ENCODE results near the gene HAGHL. TPM values are rescaled to one million over a fixed set of nuclear protein-coding genes. Genes with fewer than 3 reads are reported as not detected.

Gene HAGHL
- total RNA-seq, 2 experiments from 2014 or later = 8.4 to 11.2 TPM

- no peaks in the 10 kb centered on the region for H3K9me3 Mint-ChIP-seq (ENCODE audit: insufficient read depth)
- ATAC-seq = no peak
- CTCF ChIA-PET = interaction anchor here (0.9 to 1.1 kb wide), 4 partner anchors 10 to 18 kb away, joined by 3 to 4 read pairs (median 4); no protein-coding TSS in a partner anchor
- no peak overlapping the region for H3K4me3 Mint-ChIP-seq
- no peak overlapping the region for H3K27ac Mint-ChIP-seq
- H3K4me1 Mint-ChIP-seq (ENCODE audit: low read depth) = peaks cover under 1% of the 10 kb centered on the region
- no peaks in the 10 kb centered on the region for H3K27me3 Mint-ChIP-seq (ENCODE audit: low read depth)
- no peak for DNase-seq
- POLR2A ChIA-PET = no interaction called here
- no peaks in the 10 kb centered on the region for H3K36me3 Mint-ChIP-seq (ENCODE audit: low read depth)
Observed at GRCh38 chr16:725463-726187, 1.3 kb upstream of the HAGHL start.

DNA sequence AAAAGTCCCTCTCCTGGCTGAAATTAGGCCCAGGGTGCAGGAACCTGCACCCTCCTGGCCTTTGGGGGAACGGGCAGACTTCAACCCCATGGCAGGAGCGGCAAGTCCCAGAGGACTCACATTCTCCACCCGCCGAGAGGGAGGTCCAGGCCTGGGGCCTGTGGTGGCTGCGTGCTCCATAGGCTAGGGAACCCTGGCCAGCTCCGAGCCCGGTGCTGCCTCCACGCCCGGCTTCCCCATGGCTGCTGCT is 793 bp upstream of the HAGHL start:
- Mint-ChIP-seq H3K4me1 (ENCODE audit: low read depth) (no peaks in the 10 kb centered on the region), H3K36me3 (ENCODE audit: low read depth) (no peaks in the 10 kb centered on the region), H3K27me3 (ENCODE audit: low read depth) (no peaks in the 10 kb centered on the region), H3K9me3 (ENCODE audit: insufficient read depth) (no peaks in the 10 kb centered on the region), H3K27ac (no peak overlapping the region), H3K4me3 (no peak overlapping the region)
- ChIA-PET POLR2A (no interaction called here), CTCF (interaction anchor here (0.9 to 1.1 kb wide), 3 partner anchors 10 to 13 kb away, joined by 3 to 4 read pairs (median 4); no protein-coding TSS in a partner anchor)
- no peak for DNase-seq
- no peak for ATAC-seq

DNA sequence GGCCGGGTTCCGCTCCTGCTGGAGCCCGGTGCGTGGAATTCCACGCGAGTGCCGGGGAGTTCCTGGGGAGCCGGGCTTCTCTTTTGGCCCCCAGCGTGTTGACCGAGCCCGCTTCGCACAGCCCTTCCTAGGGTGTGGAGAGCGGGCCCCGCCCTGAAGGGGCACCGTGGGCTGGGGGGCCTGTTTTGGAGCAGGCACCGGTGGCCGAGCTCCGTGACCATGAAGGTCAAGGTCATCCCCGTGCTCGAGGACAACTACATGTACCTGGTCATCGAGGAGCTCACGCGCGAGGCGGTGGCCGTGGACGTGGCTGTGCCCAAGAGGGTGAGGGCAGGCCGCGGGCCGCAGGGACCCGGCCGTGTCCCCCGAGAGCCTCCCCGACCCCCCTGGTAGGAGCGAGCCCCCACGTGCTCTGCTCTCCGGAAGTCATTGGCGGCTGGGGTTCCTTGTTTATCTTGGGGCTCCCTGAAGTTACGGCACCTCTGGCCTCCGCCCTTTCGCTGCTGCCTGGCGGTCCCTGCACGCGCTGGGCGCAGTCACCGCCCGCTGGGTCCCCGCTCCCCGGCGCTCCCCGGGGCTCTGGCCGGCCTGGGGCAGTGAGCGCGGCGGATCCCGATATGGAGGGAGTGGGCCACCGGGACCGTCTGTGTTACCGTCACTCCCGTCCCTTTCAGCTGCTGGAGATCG is 528 bp downstream of the HAGHL start:
- Mint-ChIP-seq H3K36me3 (ENCODE audit: low read depth) (peaks cover 2% of the 10 kb centered on the region), H3K9me3 (ENCODE audit: insufficient read depth) (no peaks in the 10 kb centered on the region), H3K4me3 (peak overlapping the region; percentile 50), H3K27me3 (ENCODE audit: low read depth) (no peaks in the 10 kb centered on the region), H3K27ac (no peak overlapping the region), H3K4me1 (ENCODE audit: low read depth) (no peaks in the 10 kb centered on the region)
- ChIA-PET POLR2A (interaction anchor here (1.2 kb wide), 1 partner anchor 12 kb away, joined by 5 read pairs; no protein-coding TSS in a partner anchor), CTCF (interaction anchor here (0.7 to 1.7 kb wide), 4 partner anchors 8 to 61 kb away, joined by 3 to 6 read pairs (median 4); partner anchors contain the start of gene RPUSD1)
- peak; percentile 50 for DNase-seq
- peak; percentile 34 for ATAC-seq

DNA sequence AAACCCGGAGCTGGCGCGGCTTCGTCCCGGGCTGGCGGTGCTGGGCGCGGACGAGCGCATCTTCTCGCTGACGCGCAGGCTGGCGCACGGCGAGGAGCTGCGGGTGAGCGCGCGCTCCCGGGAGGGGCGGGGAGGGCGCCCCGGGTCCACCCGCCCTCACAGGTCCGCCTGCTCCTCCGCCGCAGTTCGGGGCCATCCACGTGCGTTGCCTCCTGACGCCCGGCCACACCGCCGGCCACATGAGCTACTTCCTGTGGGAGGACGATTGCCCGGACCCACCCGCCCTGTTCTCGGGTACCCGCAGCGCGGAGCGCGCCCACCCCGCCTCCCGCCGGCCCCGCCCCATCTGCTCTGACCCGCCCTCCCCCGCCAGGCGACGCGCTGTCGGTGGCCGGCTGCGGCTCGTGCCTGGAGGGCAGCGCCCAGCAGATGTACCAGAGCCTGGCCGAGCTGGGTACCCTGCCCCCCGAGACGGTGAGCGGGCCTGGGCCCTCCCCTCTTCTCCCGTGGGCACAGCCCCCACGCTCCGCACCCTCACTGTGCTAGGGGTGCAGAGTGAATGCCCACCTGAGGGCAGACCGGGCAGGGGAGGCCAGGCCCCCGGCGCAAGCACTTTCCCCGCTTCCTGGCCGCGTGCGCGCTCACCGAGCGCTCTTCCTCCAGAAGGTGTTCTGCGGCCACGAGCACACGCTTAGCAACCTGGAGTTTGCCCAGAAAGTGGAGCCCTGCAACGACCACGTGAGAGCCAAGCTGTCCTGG is 1.4 kb downstream of the HAGHL start:
- DNase-seq (peak; percentile 72), ATAC-seq (peak; percentile 62)
- no peak overlapping the region for H3K27ac Mint-ChIP-seq
- POLR2A ChIA-PET = interaction anchor here (1.2 to 2.9 kb wide), 2 partner anchors 9 to 12 kb away, joined by 5 to 10 read pairs; no protein-coding TSS in a partner anchor
- peaks cover 4% of the 10 kb centered on the region for H3K36me3 Mint-ChIP-seq (ENCODE audit: low read depth)
- no peaks in the 10 kb centered on the region for H3K27me3 Mint-ChIP-seq (ENCODE audit: low read depth)
- H3K4me1 Mint-ChIP-seq (ENCODE audit: low read depth) = no peaks in the 10 kb centered on the region
- H3K4me3 Mint-ChIP-seq = peak overlapping the region; percentile 40
- CTCF ChIA-PET = interaction anchor here (1.3 to 1.7 kb wide), 3 partner anchors 8 to 60 kb away, joined by 3 to 6 read pairs (median 4); partner anchors contain the start of gene RPUSD1
- no peaks in the 10 kb centered on the region for H3K9me3 Mint-ChIP-seq (ENCODE audit: insufficient read depth)

- Mint-ChIP-seq H3K4me1 (ENCODE audit: low read depth) (no peaks in the 10 kb centered on the region), H3K27me3 (ENCODE audit: low read depth) (no peaks in the 10 kb centered on the region)
- POLR2A ChIA-PET = interaction anchor here (1.1 to 2.9 kb wide), 2 partner anchors 10 to 12 kb away, joined by 3 to 10 read pairs; partner anchors contain the start of gene CIAO3
Observed at GRCh38 chr16:728890-729744, 2.2 kb downstream of the HAGHL start.

GRCh38 chr16:729768-730665 is 3.1 kb downstream of the HAGHL start:
- Mint-ChIP-seq H3K9me3 (ENCODE audit: insufficient read depth) (no peaks in the 10 kb centered on the region), H3K27ac (no peak overlapping the region), H3K27me3 (ENCODE audit: low read depth) (no peaks in the 10 kb centered on the region), H3K36me3 (ENCODE audit: low read depth) (peaks cover 4% of the 10 kb centered on the region), H3K4me1 (ENCODE audit: low read depth) (no peaks in the 10 kb centered on the region), H3K4me3 (no peak overlapping the region)
- no peak for ATAC-seq
- ChIA-PET CTCF (interaction anchor here (0.7 to 1.4 kb wide), 3 partner anchors 11 to 40 kb away, joined by 3 read pairs; partner anchors contain the start of genes CIAO3 and WDR24), POLR2A (interaction anchor here (1.1 to 2.9 kb wide), 2 partner anchors 10 to 11 kb away, joined by 3 to 10 read pairs; partner anchors contain the start of gene CIAO3)
- no peak for DNase-seq

More at GRCh38 chr16:728890-729744, 2.2 kb downstream of the HAGHL start:
- ATAC-seq = no peak
- Mint-ChIP-seq H3K9me3 (ENCODE audit: insufficient read depth) (no peaks in the 10 kb centered on the region), H3K4me3 (no peak overlapping the region), H3K36me3 (ENCODE audit: low read depth) (peaks cover 4% of the 10 kb centered on the region), H3K27ac (no peak overlapping the region)
- CTCF ChIA-PET = interaction anchor here (1.3 to 1.7 kb wide), 4 partner anchors 9 to 59 kb away, joined by 3 to 6 read pairs (median 3); partner anchors contain the start of genes CIAO3 and RPUSD1
- DNase-seq = no peak

GRCh38 chr16:730666-731509 is 4.0 kb downstream of the HAGHL start:
- no peak for DNase-seq
- POLR2A ChIA-PET = interaction anchor here (1.1 to 2.9 kb wide), 3 partner anchors 10 to 15 kb away, joined by 3 to 10 read pairs (median 6); partner anchors contain the start of genes CIAO3 and METRN

DNA sequence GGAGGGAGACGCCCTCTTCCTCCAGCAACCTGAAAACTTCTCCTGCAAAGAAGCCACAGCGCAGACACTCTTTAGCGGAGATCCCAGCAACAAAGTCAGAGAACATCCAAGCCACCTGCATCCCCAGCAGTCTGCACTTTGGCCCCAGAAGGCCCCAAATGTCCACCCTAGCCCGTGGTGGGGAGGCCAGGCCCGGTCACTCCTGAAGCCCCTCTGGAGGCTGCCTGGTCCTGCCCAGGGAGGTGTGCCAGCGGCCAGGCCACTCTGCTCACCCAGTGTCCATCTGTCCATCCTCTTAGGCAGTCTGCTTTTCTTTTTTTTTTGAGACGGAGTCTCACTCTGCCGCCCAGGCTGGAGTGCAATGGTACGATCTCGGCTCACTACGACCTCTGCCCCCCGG is 5.4 kb downstream of the HAGHL start:
- POLR2A ChIA-PET = interaction anchor here (1.7 kb wide), 1 partner anchor 17 kb away, joined by 6 read pairs; the partner anchor contains the start of gene METRN
- no peaks in the 10 kb centered on the region for H3K27me3 Mint-ChIP-seq (ENCODE audit: low read depth)
- no peak overlapping the region for H3K27ac Mint-ChIP-seq
- CTCF ChIA-PET = interaction anchor here (1.0 to 1.9 kb wide), 3 partner anchors 8 to 20 kb away, joined by 3 to 10 read pairs (median 6); partner anchors contain the start of gene CIAO3
- DNase-seq (no peak), ATAC-seq (no peak)
- H3K36me3 Mint-ChIP-seq (ENCODE audit: low read depth) = peaks cover 14% of the 10 kb centered on the region
- H3K4me1 Mint-ChIP-seq (ENCODE audit: low read depth) = peaks cover 12% of the 10 kb centered on the region
- no peaks in the 10 kb centered on the region for H3K9me3 Mint-ChIP-seq (ENCODE audit: insufficient read depth)
- H3K4me3 Mint-ChIP-seq = no peak overlapping the region

More at GRCh38 chr16:730666-731509, 4.0 kb downstream of the HAGHL start:
- H3K27me3 Mint-ChIP-seq (ENCODE audit: low read depth) = no peaks in the 10 kb centered on the region
- H3K9me3 Mint-ChIP-seq (ENCODE audit: insufficient read depth) = no peaks in the 10 kb centered on the region
- no peak overlapping the region for H3K4me3 Mint-ChIP-seq
- ATAC-seq = no peak
- CTCF ChIA-PET = interaction anchor here (0.7 kb wide), 1 partner anchor 41 kb away, joined by 3 read pairs; the partner anchor contains the start of gene WDR24
- no peak overlapping the region for H3K27ac Mint-ChIP-seq
- peaks cover 11% of the 10 kb centered on the region for H3K36me3 Mint-ChIP-seq (ENCODE audit: low read depth)
- peaks cover 7% of the 10 kb centered on the region for H3K4me1 Mint-ChIP-seq (ENCODE audit: low read depth)

DNA sequence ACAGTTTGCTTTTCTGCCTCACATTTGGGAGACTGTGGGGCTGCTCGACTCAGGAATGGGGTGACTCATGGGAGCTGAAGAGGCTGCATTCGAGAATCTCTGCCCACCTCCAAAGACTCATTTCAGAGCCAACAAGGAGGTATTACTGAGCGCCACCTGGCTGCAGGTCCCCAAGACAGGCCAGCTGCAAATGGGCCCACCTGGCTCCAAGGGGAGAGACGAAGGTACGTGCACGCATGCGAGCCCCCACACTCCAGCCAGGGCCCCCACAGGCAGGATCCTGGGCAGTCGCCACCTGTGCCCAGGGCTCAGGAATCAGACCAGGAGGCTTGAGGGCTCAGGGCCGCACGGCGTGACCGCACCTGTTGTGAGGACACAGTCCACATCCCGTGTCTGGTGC is 6.0 kb downstream of the HAGHL start:
- ChIA-PET POLR2A (interaction anchor here (0.5 kb wide), 1 partner anchor 232 kb away, joined by 3 read pairs; no protein-coding TSS in a partner anchor), CTCF (interaction anchor here (0.6 to 1.9 kb wide), 4 partner anchors 12 to 21 kb away, joined by 3 to 10 read pairs (median 4); partner anchors contain the start of gene METRN)
- Mint-ChIP-seq H3K9me3 (ENCODE audit: insufficient read depth) (no peaks in the 10 kb centered on the region), H3K36me3 (ENCODE audit: low read depth) (peaks cover 17% of the 10 kb centered on the region), H3K4me1 (ENCODE audit: low read depth) (peaks cover 18% of the 10 kb centered on the region), H3K4me3 (no peak overlapping the region), H3K27me3 (ENCODE audit: low read depth) (no peaks in the 10 kb centered on the region), H3K27ac (no peak overlapping the region)
- no peak for DNase-seq
- ATAC-seq = no peak

All from activated CD8-positive, alpha-beta T cell treated with anti-CD3 and anti-CD28 coated beads, Interleukin-2, amount 10 ng/mL, durations not matched to agents 7 days and 5 days (primary cell).